Measurements from ENCODE around the gene NOC2L. TPM values are rescaled to one million over a fixed set of nuclear protein-coding genes. Genes with fewer than 3 reads are reported as not detected.

The NOC2L gene
- total and polyA plus RNA-seq, 9 of the 15 experiments (the other 6 are each of a cell fraction or from before 2014, with no cell fraction given): 4.0 to 410 (median 200) TPM

- TF ChIP-seq ZNF165 (CRISPR knock-in tag; IDR thresholded peaks at IDR 0.05; ENCODE audit: borderline replicate concordance) (no peak), IRF2 (CRISPR knock-in tag; IDR thresholded peaks at IDR 0.05) (peak; percentile 92), ZNF764 (CRISPR knock-in tag; IDR thresholded peaks at IDR 0.05; ENCODE audit: low read depth) (no peak), CHAMP1 (IDR thresholded peaks at IDR 0.05) (no peak), ZSCAN29 (IDR thresholded peaks at IDR 0.05) (no peak; the same call in 1 of the 2 replicates), NR1H2 (CRISPR knock-in tag; IDR thresholded peaks at IDR 0.05) (peak; percentile 96), ZNF175 (CRISPR knock-in tag; IDR thresholded peaks at IDR 0.05; ENCODE audit: low read depth) (peak; percentile 80), MCM3 (IDR thresholded peaks at IDR 0.05) (no peak), ZNF277 (CRISPR knock-in tag; IDR thresholded peaks at IDR 0.05; ENCODE audit: borderline replicate concordance) (no peak), NR2C2 (CRISPR knock-in tag; IDR thresholded peaks at IDR 0.05) (peak; percentile 91), NR2C2 (tag; IDR thresholded peaks at IDR 0.05) (peak; percentile 51; the same call in 1 of the 2 replicates), ZFP91 (CRISPR knock-in tag; IDR thresholded peaks at IDR 0.05) (peak; percentile 77), DNMT1 (IDR thresholded peaks at IDR 0.05) (no peak), THAP12 (CRISPR knock-in tag; IDR thresholded peaks at IDR 0.05) (peak; percentile 51; the same call in 1 of the 2 replicates), THRA (IDR thresholded peaks at IDR 0.05) (no peak), EHMT2 (IDR thresholded peaks at IDR 0.05) (no peak), ZNF354B (CRISPR knock-in tag; IDR thresholded peaks at IDR 0.05) (no peak), JUND (IDR thresholded peaks at IDR 0.05; ENCODE audit: borderline replicate concordance, low read depth, low read length) (peak; percentile 100), JUND (tag; IDR thresholded peaks at IDR 0.05; ENCODE audit: borderline replicate concordance, low read depth, low read length) (peak; percentile 100), JUNB (CRISPR knock-in tag; conservative IDR thresholded peaks at IDR 0.05) (peak; percentile 100)
These were observed 41.5 kb upstream of the NOC2L start (continued) for GRCh38 chr1:1000357-1001056.
